Measurements from ENCODE around the gene FOXD3.
"Not testable (repeated sequence)": the region's sequence is repeated elsewhere in the genome, so short reads cannot be mapped to it uniquely, and the experiment has no call there.

Gene FOXD3

DNA sequence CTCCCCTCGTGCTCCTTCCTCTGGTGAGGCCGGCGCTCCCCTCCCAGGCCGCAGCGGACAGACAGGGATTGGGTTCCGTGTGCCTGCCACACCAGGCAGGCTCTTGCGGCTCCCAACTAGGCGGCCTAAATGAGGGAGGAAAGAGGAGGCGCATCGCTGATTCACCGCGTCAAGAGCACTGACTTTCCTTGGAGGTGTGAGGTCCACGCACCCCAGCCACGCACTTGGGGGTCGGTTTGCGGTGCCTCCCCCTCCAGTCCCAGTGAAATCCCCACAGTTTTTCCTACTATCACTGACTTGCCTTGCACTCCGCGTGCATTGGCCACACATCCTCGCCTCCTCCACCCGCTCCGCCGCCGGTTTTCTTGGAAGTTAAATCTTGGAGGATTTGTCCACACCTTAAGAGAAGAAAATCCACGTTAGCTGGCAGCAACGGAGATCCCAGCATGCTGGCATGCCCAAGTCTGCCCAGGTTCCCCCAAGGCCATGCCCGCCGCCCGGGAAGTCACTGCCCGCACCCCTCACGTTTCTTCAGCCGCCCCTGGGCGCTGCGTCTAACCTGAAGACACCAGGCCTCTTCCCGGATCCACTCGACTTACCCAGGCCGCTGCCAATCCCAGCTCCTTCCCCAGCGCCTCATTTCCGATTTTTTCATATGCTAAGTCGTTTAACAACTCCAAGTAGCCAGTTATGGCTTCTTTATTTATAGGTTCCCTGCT, 1.1 kb upstream of the FOXD3 start:
- DNase-seq (ENCODE audit: low spot score): no peak

DNA sequence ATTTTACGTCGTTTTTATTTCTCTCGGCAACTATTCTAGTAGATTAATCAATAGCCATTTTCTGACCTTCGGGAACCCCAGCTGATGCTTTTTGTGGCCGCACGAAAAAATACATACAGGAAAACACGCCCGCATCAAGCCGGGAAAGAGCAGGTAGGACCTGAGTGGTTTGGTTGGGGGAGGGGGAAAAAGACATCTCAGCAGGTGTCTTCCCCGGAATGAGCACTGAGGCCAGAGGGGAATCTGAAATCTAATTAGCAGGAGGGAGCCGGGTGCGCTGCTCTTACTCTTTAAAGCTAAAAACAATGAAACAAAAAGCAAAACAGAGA, 618 bp upstream of the FOXD3 start:
- DNase-seq (ENCODE audit: low spot score): no peak

- DNase-seq (ENCODE audit: low spot score): peak; percentile 23
These were observed 837 bp downstream of the FOXD3 start for GRCh38 chr1:63322944-63323864.

GRCh38 chr1:63323865-63324778, 1.8 kb downstream of the FOXD3 start:
- DNase-seq (ENCODE audit: low spot score): no peak

DNA sequence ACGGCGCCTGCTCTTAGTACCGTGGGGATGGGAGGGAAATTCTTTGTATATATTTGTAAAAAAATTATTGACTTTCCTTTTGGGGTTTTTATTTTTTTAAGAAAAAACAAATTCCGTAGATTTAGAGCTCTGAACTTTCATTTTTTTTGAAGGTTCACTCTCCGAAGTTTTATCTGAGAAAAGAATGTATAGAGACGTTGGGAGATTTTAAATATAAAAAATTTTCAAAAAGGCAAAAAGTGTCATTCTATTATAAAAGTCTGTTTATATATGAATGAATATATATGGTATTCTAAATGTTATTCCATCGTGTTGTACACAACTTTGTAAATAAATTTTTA, 2.4 kb downstream of the FOXD3 start:
- DNase-seq (ENCODE audit: low spot score): no peak

DNA sequence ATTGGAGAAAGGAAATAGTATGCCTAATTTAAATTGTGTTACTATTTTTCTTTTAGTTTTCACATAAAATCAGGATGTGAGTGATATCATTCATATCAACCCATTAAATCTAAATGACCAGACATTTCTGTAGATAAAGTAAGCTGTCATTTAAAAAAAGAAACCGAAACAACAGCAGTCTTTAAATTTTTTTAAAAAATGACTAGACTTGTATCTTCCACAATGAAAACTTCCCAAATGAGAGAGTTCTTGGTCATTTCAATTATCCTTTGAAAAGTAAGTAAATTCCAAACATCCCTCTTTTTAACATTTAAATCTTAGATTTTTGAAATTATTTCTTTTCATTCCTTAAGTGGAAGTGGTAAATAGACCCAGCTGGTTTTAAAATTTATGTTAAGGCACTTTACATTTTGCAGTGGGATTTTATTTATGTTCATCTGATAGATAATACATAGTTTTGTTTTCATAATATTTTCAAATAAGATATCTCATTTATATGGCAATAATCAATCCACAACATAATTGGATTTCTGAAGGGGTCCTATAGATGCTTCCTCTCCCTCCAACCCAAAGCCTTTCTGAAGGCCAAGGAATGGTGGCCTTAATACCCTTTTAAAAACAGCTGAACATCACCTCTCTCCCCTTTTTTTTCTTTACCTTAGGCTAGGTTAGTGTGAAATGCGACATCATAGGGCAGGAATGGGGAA, 3.1 kb downstream of the FOXD3 start:
- DNase-seq (ENCODE audit: low spot score): no peak

GRCh38 chr1:63326106-63326472, 3.7 kb downstream of the FOXD3 start:
- DNase-seq (ENCODE audit: low spot score): no peak

GRCh38 chr1:63326473-63327380, 4.4 kb downstream of the FOXD3 start:
- no peak for DNase-seq (ENCODE audit: low spot score)

- peak; percentile 69 for DNase-seq (ENCODE audit: low spot score)
These were observed 5.2 kb downstream of the FOXD3 start for GRCh38 chr1:63327417-63328054.

GRCh38 chr1:63328122-63328521, 5.8 kb downstream of the FOXD3 start:
- DNase-seq (ENCODE audit: low spot score): no peak

DNA sequence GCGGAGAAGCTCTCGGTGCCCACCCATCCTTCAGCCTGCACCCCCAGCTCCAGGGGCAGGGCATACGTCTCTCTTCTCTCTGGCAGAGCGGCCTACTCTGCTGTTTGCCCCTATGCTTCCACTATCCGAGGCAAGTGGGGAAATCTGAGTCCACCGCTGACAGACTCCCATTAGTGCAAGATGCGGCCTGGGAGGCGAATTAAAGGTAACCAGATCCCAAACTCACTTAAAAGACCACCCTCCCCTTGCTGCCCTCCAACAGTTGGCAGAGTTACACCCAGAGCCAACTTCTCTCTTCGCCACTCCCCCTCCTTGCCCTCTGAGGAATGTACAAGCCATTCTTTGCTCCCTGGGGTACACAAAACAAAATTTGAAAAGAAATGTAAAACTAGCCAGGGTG, 6.4 kb downstream of the FOXD3 start:
- DNase-seq (ENCODE audit: low spot score): no peak

DNA sequence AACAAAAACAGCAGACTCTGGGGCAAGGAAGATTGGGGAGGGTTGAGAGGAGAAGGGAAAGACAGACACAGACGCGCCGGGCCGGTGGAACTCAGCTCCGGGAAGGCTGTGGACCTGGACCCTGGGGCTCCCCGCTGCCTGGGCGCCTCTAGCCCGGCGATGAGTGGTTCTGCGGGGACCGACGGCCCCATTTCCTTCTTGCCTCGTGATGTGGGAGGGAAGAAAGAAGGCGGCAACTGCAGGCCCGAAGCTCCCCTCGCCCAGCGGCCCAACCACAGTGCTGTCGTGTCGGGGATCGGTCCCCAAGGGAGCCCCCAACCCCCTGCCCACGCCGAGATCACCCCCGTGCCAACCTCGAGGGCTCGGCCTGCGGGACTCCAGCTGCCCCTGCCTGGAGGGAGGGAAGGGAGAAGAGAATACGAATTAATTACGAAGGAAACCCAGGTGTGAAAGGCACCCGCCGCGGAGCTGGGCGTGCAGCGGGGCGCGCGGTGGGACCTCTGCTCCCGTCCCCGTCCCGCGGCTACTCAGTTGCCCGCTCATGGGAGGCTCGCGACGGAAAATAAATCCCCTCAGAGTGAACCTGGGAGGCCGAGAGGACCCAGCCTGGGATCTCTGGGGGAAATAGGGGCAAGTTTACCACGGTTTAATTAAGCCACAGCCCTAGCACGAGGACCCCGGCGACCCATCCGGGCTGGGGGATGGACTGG, 7.4 kb downstream of the FOXD3 start:
- DNase-seq (ENCODE audit: low spot score): no peak

GRCh38 chr1:63330331-63330916, 8.1 kb downstream of the FOXD3 start:
- no peak for DNase-seq (ENCODE audit: low spot score)

DNA sequence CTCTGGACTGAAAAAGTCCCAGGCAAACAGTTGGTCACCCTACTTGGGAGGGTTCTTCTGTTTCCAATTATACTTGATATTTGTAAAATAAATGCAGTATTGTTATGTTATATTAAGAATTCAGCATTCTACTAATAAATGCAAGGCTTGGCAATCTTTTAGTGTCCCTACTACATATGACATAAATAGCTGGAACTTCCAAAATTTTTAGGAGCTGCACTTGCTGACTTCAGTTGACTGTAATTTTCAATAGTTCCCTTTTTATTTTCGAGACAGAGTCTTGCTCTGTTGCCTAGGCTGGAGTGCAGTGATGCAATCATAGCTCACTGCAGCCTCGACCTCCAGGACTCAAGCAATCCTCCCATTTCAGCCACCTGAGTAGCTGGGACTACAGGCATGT, 20.0 kb downstream of the FOXD3 start:
- DNase-seq (ENCODE audit: low spot score): no peak

DNA sequence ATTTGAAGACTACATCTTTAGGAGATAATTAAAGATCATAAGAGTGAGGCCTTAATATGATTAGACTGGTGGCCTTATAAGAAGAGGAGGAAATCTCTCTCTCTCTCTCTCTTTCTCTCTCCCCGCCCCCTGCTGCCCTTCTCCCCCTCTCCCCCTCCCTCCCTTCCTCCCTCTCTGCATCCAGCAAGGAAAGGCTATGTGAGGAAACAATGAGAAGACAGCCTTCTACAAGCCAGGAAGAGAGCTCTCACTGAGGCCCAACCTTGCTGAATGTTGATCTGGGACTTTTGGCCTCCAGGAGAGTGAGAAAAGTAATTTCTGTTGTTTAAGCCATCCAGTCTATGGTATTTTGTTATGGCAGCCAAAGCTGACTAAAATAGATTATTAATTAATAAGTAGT, 21.6 kb downstream of the FOXD3 start:
- no peak for DNase-seq (ENCODE audit: low spot score)

DNA sequence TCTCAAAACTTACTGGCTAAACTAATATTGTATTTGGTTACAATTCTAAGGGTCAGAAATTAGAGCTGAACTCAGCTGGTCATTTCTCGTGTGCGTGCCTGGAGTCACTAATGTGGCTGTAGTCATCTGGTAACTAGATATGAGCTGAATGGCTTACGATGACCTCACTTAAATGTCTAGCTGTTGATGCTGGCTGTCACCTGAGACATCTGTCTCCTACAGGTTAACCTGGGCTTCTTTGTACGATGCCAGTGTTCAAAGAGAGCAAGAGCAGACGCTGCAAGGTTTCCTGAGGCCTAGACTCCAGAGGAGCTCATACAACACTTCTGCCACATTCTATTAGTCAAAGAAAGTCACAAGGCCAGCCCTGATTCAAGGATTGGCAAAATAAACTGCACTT, 28.0 kb downstream of the FOXD3 start:
- DNase-seq (ENCODE audit: low spot score): no peak

- DNase-seq (ENCODE audit: low spot score): no peak
These were observed 30.4 kb downstream of the FOXD3 start for GRCh38 chr1:63352736-63353135.

DNA sequence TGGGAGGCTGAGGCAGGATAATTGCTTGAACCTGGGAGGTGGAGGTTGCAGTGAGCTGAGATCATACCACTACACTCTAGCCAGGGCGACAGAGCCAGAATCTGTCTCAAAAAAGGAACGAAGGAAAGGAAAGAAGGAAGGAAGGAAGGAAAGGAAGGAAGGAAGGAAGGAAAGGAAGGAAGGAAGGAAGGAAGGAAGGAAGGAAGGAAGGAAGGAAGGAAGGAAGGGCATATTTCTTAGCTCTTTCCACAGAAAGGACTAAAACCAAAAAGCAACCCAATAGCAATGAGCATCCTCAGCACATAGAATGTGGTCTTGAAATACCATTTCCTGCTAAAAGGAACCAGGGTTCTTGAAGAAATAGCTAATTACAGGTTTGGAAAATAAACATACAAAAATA, 33.9 kb downstream of the FOXD3 start:
- not testable (repeated sequence) for DNase-seq (ENCODE audit: low spot score)

DNA sequence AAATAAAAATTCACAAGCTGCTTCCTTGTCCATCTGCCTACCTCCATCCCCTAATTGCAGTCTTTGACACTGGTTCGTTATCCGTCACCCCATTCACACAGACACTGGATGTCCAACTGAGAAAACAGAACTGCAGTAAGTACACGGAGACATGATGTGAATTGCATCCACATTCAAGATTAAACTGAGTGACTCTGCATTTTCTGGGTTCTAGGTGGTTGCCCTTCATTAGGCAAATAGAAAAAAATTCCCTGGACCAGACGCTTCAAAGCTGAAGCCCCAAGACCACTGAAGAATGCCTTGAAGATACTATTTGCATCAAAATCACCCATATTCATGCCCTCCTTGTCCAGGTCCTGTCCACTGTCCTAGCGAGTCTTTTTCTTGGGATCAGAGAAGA, 37.2 kb downstream of the FOXD3 start:
- DNase-seq (ENCODE audit: low spot score): no peak

Measured in activated CD4-positive, alpha-beta T cell treated with anti-CD3 and anti-CD28 coated beads, Interleukin-2, Interleukin-4, amounts not matched to agents 100 ng/mL and 50 ng/mL, durations not matched to agents 16 hours and 8 hours (primary cell).